ENCODE measurements around the gene IL4I1.
A peak's percentile ranks its signal among the peaks of the same experiment; 100 is the strongest.

The IL4I1 gene

DNA sequence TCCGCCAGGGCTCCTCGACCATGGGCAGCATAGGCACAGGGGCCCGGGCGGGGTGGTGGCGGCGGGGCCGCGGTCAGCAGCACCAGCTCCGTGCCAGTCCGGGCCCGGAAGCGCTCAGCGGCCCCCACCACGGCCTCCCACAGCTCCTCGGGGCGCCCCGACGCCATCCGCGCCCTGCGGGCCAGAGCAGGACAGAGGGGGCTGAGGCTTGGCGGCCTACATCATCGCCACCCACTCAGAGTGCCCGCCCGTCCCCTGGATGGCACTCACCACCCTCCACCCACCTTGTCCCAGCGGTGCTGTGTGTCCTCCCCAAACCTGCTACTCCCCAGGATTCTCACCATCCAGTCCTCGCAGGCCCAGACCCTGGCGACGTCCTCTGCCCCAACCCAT lies 23.6 kb downstream of the IL4I1 start:
- H3K27me3 Mint-ChIP-seq (ENCODE audit: low read depth), result no peaks in the 10 kb centered on the region
- peaks cover 13% of the 10 kb centered on the region for H3K4me1 Mint-ChIP-seq
- TF ChIP-seq CTCF (IDR thresholded peaks at IDR 0.05; ENCODE audit: unreplicated experiment in 3 of 3), result no peak

GRCh38 chr19:49872245-49873128 lies 24.2 kb downstream of the IL4I1 start:
- peaks cover 6% of the 10 kb centered on the region for H3K36me3 Mint-ChIP-seq (ENCODE audit: low read depth)
- peak overlapping the region; percentile 65 to 81 (median 80) for H3K27ac Mint-ChIP-seq
- H3K27me3 Mint-ChIP-seq (ENCODE audit: low read depth), result no peaks in the 10 kb centered on the region
- no peak for TF ChIP-seq CTCF (IDR thresholded peaks at IDR 0.05; ENCODE audit: unreplicated experiment in 3 of 3)
- peak overlapping the region; percentile 42 to 85 (median 78) for H3K4me3 Mint-ChIP-seq
- H3K4me1 Mint-ChIP-seq, result peaks cover 13% of the 10 kb centered on the region
- H3K9me3 Mint-ChIP-seq, result no peaks in the 10 kb centered on the region

More for the DNA sequence above, 23.6 kb downstream of the IL4I1 start:
- H3K36me3 Mint-ChIP-seq (ENCODE audit: low read depth), result peaks cover 8% of the 10 kb centered on the region
- no peaks in the 10 kb centered on the region for H3K9me3 Mint-ChIP-seq
- H3K27ac Mint-ChIP-seq, result no peak overlapping the region
- H3K4me3 Mint-ChIP-seq, result peak overlapping the region in 1 of 3 experiments; percentile 33

DNA sequence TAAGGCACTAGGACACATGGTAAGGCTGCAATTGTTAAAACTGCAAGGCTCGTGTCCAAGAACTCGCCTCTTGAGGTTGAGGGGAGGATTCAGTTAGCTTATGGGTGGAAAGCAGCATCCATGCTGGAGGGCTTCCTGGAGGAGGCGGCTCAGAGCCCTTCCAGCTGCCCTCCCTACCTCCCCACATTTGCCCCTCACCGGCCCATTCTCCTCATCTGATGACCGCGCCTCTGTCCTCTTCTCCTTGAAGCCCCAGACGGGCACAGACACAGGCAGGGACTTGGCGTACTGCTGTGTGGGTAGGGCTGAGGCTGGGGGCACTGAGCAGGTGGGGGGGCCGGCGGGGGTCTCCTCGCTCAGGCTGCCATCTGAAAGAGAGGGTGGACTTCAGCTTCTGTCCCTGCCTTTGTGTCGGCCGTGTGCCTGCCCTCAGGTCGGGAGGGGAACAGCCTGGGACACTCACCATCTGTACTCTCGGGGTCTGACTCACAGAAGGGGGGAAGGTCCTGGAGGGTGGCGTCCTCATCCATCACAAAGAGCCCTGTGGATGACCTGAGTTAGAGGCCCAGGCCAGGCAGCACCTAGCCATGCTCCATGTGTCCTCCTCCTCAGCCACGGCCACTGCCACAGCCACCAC lies 25.2 kb downstream of the IL4I1 start:
- Mint-ChIP-seq H3K27me3 (ENCODE audit: low read depth) (no peaks in the 10 kb centered on the region), H3K27ac (peak overlapping the region; percentile 65 to 81 (median 80)), H3K4me3 (peak overlapping the region; percentile 42 to 85 (median 78)), H3K36me3 (ENCODE audit: low read depth) (peaks cover 6% of the 10 kb centered on the region), H3K4me1 (peaks cover 23% of the 10 kb centered on the region), H3K9me3 (no peaks in the 10 kb centered on the region)
- no peak for TF ChIP-seq CTCF (IDR thresholded peaks at IDR 0.05; ENCODE audit: unreplicated experiment in 3 of 3)

GRCh38 chr19:49870309-49870901 lies 26.3 kb downstream of the IL4I1 start:
- H3K36me3 Mint-ChIP-seq (ENCODE audit: low read depth), result peaks cover 6% of the 10 kb centered on the region
- H3K4me1 Mint-ChIP-seq, result peaks cover 33% of the 10 kb centered on the region
- TF ChIP-seq CTCF (IDR thresholded peaks at IDR 0.05; ENCODE audit: unreplicated experiment in 3 of 3), result no peak
- H3K4me3 Mint-ChIP-seq, result peak overlapping the region in 2 of 3 experiments; percentile 92 to 93
- no peaks in the 10 kb centered on the region for H3K9me3 Mint-ChIP-seq
- H3K27me3 Mint-ChIP-seq (ENCODE audit: low read depth), result no peaks in the 10 kb centered on the region
- peak overlapping the region in 2 of 3 experiments; percentile 71 to 97 for H3K27ac Mint-ChIP-seq

DNA sequence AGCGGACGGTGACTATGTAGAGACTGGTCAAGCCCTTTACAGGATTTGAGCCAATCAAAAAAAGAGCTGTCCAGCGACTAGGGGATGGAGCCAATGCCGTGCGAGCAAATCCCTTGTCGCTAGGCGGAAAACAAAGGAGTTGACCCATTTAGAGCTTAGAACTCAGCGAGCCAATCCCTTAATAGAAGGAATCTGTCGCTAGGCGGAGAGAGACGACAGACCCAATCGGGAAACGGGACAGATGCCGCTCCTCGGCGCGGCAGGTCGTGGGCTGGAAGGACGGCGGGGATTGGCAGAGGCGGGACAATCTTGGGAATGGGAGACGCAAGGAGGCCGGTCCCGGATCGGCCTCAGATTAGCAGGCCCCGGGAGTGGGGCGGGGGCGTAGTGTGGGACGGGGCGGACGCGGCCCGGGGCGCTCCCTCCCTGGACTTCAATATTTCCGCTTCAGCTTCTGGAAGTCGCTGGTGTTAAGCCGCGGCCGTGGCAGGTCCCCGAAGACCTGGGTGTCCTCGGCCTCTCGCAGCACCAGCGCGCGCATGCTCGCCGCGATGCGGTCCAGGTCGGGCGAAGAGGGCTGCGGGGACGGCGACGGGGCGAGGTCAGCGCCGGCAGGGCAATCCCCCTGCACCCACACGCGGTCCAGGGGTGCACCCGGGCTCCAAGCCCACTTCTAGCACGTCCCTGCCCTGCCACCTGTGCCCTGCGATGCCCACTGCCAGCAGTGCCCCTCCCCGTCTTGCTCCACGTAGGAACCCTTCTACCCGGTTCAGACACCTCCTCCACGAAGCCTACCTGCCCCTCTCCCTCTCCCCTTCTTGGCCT lies 27.0 kb downstream of the IL4I1 start:
- H3K4me3 Mint-ChIP-seq, result peak overlapping the region in 2 of 3 experiments; percentile 92 to 93
- peak overlapping the region in 2 of 3 experiments; percentile 71 to 97 for H3K27ac Mint-ChIP-seq
- H3K27me3 Mint-ChIP-seq (ENCODE audit: low read depth), result no peaks in the 10 kb centered on the region

More for the DNA sequence above, 27.0 kb downstream of the IL4I1 start:
- no peak for TF ChIP-seq CTCF (IDR thresholded peaks at IDR 0.05; ENCODE audit: unreplicated experiment in 3 of 3)
- Mint-ChIP-seq H3K36me3 (ENCODE audit: low read depth) (peaks cover 11% of the 10 kb centered on the region), H3K9me3 (no peaks in the 10 kb centered on the region), H3K4me1 (peaks cover 38% of the 10 kb centered on the region)
